ENCODE measurements around the gene RAB11FIP2.

RAB11FIP2 gene

GRCh38 chr10:118054383-118054782, 7.6 kb upstream of the RAB11FIP2 start:
- Histone ChIP-seq H3K27ac (ENCODE audit: low read depth in 2 of 2, low read length in 2 of 2) (no peak overlapping the region), H3K4me1 (ENCODE audit: control insufficient read depth in 2 of 2, insufficient read depth in 2 of 2, low read length in 2 of 2) (no peaks in the 10 kb centered on the region), H3K4me3 (ENCODE audit: low read length in 2 of 2) (no peak overlapping the region), H3K27me3 (ENCODE audit: control insufficient read depth in 2 of 2, insufficient read depth in 2 of 2, low read length in 2 of 2) (no peaks in the 10 kb centered on the region), H3K36me3 (ENCODE audit: control insufficient read depth in 2 of 2, insufficient read depth in 2 of 2, low read length in 2 of 2) (no peaks in the 10 kb centered on the region), H3K9ac (ENCODE audit: low read depth in 1 of 2, low read length in 2 of 2) (no peak overlapping the region), H3K9me3 (ENCODE audit: control insufficient read depth in 2 of 2, low read length in 2 of 2) (no peaks in the 10 kb centered on the region)

GRCh38 chr10:118052816-118053215, 6.1 kb upstream of the RAB11FIP2 start:
- H3K9me3 ChIP-seq (ENCODE audit: control insufficient read depth in 2 of 2, low read length in 2 of 2) = no peaks in the 10 kb centered on the region
- no peak overlapping the region for H3K9ac ChIP-seq (ENCODE audit: low read depth in 1 of 2, low read length in 2 of 2)
- no peak overlapping the region for H3K27ac ChIP-seq (ENCODE audit: low read depth in 2 of 2, low read length in 2 of 2)
- H3K4me3 ChIP-seq (ENCODE audit: low read length in 2 of 2) = no peak overlapping the region
- H3K36me3 ChIP-seq (ENCODE audit: control insufficient read depth in 2 of 2, insufficient read depth in 2 of 2, low read length in 2 of 2) = no peaks in the 10 kb centered on the region
- no peaks in the 10 kb centered on the region for H3K27me3 ChIP-seq (ENCODE audit: control insufficient read depth in 2 of 2, insufficient read depth in 2 of 2, low read length in 2 of 2)
- no peaks in the 10 kb centered on the region for H3K4me1 ChIP-seq (ENCODE audit: control insufficient read depth in 2 of 2, insufficient read depth in 2 of 2, low read length in 2 of 2)

DNA sequence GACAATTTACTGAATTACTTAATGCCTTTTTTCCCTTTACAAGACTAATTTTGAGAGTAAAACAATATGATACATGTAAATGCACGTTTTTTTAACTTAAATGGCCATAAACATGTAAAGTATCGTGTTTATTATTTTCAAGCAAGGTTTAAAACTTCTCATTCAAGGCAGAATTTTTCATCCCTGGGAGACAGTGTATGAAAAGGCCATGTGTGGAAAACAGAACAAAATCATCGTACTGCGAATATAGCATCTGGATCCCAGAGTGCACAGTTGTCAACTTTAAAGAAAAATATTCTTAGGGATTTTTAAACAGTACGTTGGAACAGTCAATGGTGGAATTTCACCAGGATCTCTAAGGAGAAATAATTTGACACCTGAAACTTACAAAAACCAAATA, 1.1 kb upstream of the RAB11FIP2 start:
- Histone ChIP-seq H3K27me3 (ENCODE audit: control insufficient read depth in 2 of 2, insufficient read depth in 2 of 2, low read length in 2 of 2) (no peaks in the 10 kb centered on the region), H3K36me3 (ENCODE audit: control insufficient read depth in 2 of 2, insufficient read depth in 2 of 2, low read length in 2 of 2) (no peaks in the 10 kb centered on the region), H3K4me3 (ENCODE audit: low read length in 2 of 2) (no peak overlapping the region), H3K9me3 (ENCODE audit: control insufficient read depth in 2 of 2, low read length in 2 of 2) (no peaks in the 10 kb centered on the region), H3K9ac (ENCODE audit: low read depth in 1 of 2, low read length in 2 of 2) (no peak overlapping the region), H3K4me1 (ENCODE audit: control insufficient read depth in 2 of 2, insufficient read depth in 2 of 2, low read length in 2 of 2) (peaks cover 4 to 11% of the 10 kb centered on the region in 2 donors), H3K27ac (ENCODE audit: low read depth in 2 of 2, low read length in 2 of 2) (no peak overlapping the region)

DNA sequence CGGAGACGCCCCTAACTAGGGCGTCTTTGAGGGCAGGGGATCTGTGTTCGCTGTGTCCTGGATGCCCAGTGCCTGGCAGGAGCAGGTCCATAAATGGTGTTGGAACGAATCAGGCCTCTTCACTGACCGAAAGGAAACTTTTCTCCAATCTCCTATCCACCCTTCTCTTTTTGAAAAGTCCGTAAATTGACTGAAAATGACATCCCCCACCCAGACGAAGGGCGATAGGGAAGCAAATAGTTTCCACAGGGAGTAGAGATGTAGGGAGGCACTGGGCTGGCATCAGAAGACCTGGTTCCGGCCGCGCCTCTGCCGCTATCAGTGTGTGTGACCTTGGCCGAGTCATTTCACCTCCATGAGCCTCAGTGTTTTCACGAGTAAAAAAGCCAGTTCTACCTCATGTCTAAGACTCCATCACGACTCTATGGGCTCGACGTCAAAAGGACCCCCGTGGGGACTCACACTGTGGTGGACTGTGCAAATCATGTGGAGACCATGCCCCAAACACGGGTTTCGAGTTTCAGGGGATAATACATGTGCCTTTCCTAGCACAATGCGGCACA, 497 bp upstream of the RAB11FIP2 start:
- H3K9ac ChIP-seq (ENCODE audit: low read depth in 1 of 2, low read length in 2 of 2) = peak overlapping the region; percentile 54 to 87

GRCh38 chr10:118045837-118046394, 825 bp downstream of the RAB11FIP2 start:
- Histone ChIP-seq H3K9me3 (ENCODE audit: control insufficient read depth in 2 of 2, low read length in 2 of 2) (no peaks in the 10 kb centered on the region), H3K27ac (ENCODE audit: low read depth in 2 of 2, low read length in 2 of 2) (peak overlapping the region; percentile 78 to 82), H3K27me3 (ENCODE audit: control insufficient read depth in 2 of 2, insufficient read depth in 2 of 2, low read length in 2 of 2) (no peaks in the 10 kb centered on the region), H3K9ac (ENCODE audit: low read depth in 1 of 2, low read length in 2 of 2) (peak overlapping the region; percentile 10 to 87), H3K4me1 (ENCODE audit: control insufficient read depth in 2 of 2, insufficient read depth in 2 of 2, low read length in 2 of 2) (peaks cover 4 to 11% of the 10 kb centered on the region in 2 donors), H3K36me3 (ENCODE audit: control insufficient read depth in 2 of 2, insufficient read depth in 2 of 2, low read length in 2 of 2) (no peaks in the 10 kb centered on the region), H3K4me3 (ENCODE audit: low read length in 2 of 2) (peak overlapping the region; percentile 85 to 92)

More for the DNA sequence above, 497 bp upstream of the RAB11FIP2 start:
- no peaks in the 10 kb centered on the region for H3K9me3 ChIP-seq (ENCODE audit: control insufficient read depth in 2 of 2, low read length in 2 of 2)
- peak overlapping the region; percentile 85 to 92 for H3K4me3 ChIP-seq (ENCODE audit: low read length in 2 of 2)
- H3K36me3 ChIP-seq (ENCODE audit: control insufficient read depth in 2 of 2, insufficient read depth in 2 of 2, low read length in 2 of 2) = no peaks in the 10 kb centered on the region
- H3K27me3 ChIP-seq (ENCODE audit: control insufficient read depth in 2 of 2, insufficient read depth in 2 of 2, low read length in 2 of 2) = no peaks in the 10 kb centered on the region
- peaks cover 4 to 11% of the 10 kb centered on the region in 2 donors for H3K4me1 ChIP-seq (ENCODE audit: control insufficient read depth in 2 of 2, insufficient read depth in 2 of 2, low read length in 2 of 2)
- H3K27ac ChIP-seq (ENCODE audit: low read depth in 2 of 2, low read length in 2 of 2) = peak overlapping the region; percentile 78 to 82

DNA sequence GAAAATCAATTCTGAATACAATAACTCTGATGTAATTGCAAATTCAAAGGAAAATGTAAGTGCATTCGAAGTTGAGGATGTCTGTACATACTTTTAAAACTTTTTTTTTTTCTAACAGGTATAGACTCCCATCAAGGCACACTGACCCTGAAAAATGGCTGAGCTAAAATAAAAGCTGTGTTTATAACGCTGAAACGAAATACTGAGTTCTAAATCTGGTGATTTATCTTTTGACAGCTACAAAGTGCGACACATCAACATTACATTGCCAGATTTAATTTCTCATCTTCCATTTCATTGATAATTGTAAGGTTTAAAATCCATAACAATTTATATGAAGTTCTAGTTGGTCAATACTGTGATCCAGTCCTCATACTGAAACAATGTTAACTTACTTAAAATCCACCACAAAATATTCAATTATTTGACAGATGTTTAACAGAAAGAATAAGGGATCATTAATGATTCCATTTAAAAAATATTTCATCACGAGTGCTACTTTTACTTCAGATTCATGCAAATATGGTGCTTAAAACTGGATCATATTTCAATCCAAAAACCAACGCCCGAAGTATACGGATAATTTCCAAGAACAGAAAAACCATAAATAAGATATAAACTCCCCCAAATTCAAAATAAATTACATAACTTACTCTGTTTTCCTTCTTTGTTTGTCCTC, 1.4 kb downstream of the RAB11FIP2 start:
- Histone ChIP-seq H3K36me3 (ENCODE audit: control insufficient read depth in 2 of 2, insufficient read depth in 2 of 2, low read length in 2 of 2) (no peaks in the 10 kb centered on the region), H3K27me3 (ENCODE audit: control insufficient read depth in 2 of 2, insufficient read depth in 2 of 2, low read length in 2 of 2) (no peaks in the 10 kb centered on the region), H3K9me3 (ENCODE audit: control insufficient read depth in 2 of 2, low read length in 2 of 2) (no peaks in the 10 kb centered on the region), H3K27ac (ENCODE audit: low read depth in 2 of 2, low read length in 2 of 2) (no peak overlapping the region), H3K9ac (ENCODE audit: low read depth in 1 of 2, low read length in 2 of 2) (peak overlapping the region; percentile 10 to 87), H3K4me3 (ENCODE audit: low read length in 2 of 2) (peak overlapping the region in 1 of 2 donors; percentile 85), H3K4me1 (ENCODE audit: control insufficient read depth in 2 of 2, insufficient read depth in 2 of 2, low read length in 2 of 2) (peaks cover 4 to 11% of the 10 kb centered on the region in 2 donors)

GRCh38 chr10:118042827-118043242, 3.9 kb downstream of the RAB11FIP2 start:
- Histone ChIP-seq H3K27ac (ENCODE audit: low read depth in 2 of 2, low read length in 2 of 2) (no peak overlapping the region), H3K9ac (ENCODE audit: low read depth in 1 of 2, low read length in 2 of 2) (no peak overlapping the region), H3K9me3 (ENCODE audit: control insufficient read depth in 2 of 2, low read length in 2 of 2) (no peaks in the 10 kb centered on the region), H3K36me3 (ENCODE audit: control insufficient read depth in 2 of 2, insufficient read depth in 2 of 2, low read length in 2 of 2) (no peaks in the 10 kb centered on the region), H3K4me3 (ENCODE audit: low read length in 2 of 2) (no peak overlapping the region), H3K4me1 (ENCODE audit: control insufficient read depth in 2 of 2, insufficient read depth in 2 of 2, low read length in 2 of 2) (peaks cover 4 to 11% of the 10 kb centered on the region in 2 donors), H3K27me3 (ENCODE audit: control insufficient read depth in 2 of 2, insufficient read depth in 2 of 2, low read length in 2 of 2) (no peaks in the 10 kb centered on the region)

DNA sequence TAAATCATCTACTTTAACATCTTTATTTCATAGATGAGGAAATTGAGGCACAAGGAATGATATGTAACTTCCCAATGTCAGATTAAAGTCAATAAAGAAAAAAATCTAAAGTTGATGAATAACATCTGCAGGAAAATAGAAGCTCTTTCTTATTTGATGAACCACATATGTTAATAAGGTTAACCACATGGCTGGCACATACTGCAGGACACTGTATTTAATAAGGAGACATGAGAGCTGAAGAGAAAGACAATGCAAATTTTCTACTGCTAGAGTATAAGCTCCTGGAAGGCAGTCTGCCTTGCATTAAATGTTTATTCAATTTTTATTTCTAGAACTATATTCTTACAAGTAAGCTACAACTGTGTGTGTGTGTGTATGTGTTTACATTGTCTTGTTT, 4.4 kb downstream of the RAB11FIP2 start:
- Histone ChIP-seq H3K9me3 (ENCODE audit: control insufficient read depth in 2 of 2, low read length in 2 of 2) (no peaks in the 10 kb centered on the region), H3K27ac (ENCODE audit: low read depth in 2 of 2, low read length in 2 of 2) (no peak overlapping the region), H3K9ac (ENCODE audit: low read depth in 1 of 2, low read length in 2 of 2) (no peak overlapping the region), H3K27me3 (ENCODE audit: control insufficient read depth in 2 of 2, insufficient read depth in 2 of 2, low read length in 2 of 2) (no peaks in the 10 kb centered on the region), H3K36me3 (ENCODE audit: control insufficient read depth in 2 of 2, insufficient read depth in 2 of 2, low read length in 2 of 2) (no peaks in the 10 kb centered on the region), H3K4me1 (ENCODE audit: control insufficient read depth in 2 of 2, insufficient read depth in 2 of 2, low read length in 2 of 2) (peaks cover 4 to 8% of the 10 kb centered on the region in 2 donors), H3K4me3 (ENCODE audit: low read length in 2 of 2) (no peak overlapping the region)

- Histone ChIP-seq H3K27me3 (ENCODE audit: control insufficient read depth in 2 of 2, insufficient read depth in 2 of 2, low read length in 2 of 2) (no peaks in the 10 kb centered on the region), H3K4me1 (ENCODE audit: control insufficient read depth in 2 of 2, insufficient read depth in 2 of 2, low read length in 2 of 2) (peaks cover 4 to 5% of the 10 kb centered on the region in 2 donors), H3K27ac (ENCODE audit: low read depth in 2 of 2, low read length in 2 of 2) (no peak overlapping the region), H3K4me3 (ENCODE audit: low read length in 2 of 2) (no peak overlapping the region), H3K36me3 (ENCODE audit: control insufficient read depth in 2 of 2, insufficient read depth in 2 of 2, low read length in 2 of 2) (no peaks in the 10 kb centered on the region), H3K9ac (ENCODE audit: low read depth in 1 of 2, low read length in 2 of 2) (no peak overlapping the region), H3K9me3 (ENCODE audit: control insufficient read depth in 2 of 2, low read length in 2 of 2) (no peaks in the 10 kb centered on the region)
Observed at GRCh38 chr10:118041316-118041715, 5.4 kb downstream of the RAB11FIP2 start.

- H3K4me3 ChIP-seq (ENCODE audit: low read length in 2 of 2) = no peak overlapping the region
- no peaks in the 10 kb centered on the region for H3K27me3 ChIP-seq (ENCODE audit: control insufficient read depth in 2 of 2, insufficient read depth in 2 of 2, low read length in 2 of 2)
- no peaks in the 10 kb centered on the region for H3K9me3 ChIP-seq (ENCODE audit: control insufficient read depth in 2 of 2, low read length in 2 of 2)
- peaks cover 3 to 10% of the 10 kb centered on the region in 2 donors for H3K36me3 ChIP-seq (ENCODE audit: control insufficient read depth in 2 of 2, insufficient read depth in 2 of 2, low read length in 2 of 2)
- no peaks in the 10 kb centered on the region for H3K4me1 ChIP-seq (ENCODE audit: control insufficient read depth in 2 of 2, insufficient read depth in 2 of 2, low read length in 2 of 2)
- no peak overlapping the region for H3K27ac ChIP-seq (ENCODE audit: low read depth in 2 of 2, low read length in 2 of 2)
- H3K9ac ChIP-seq (ENCODE audit: low read depth in 1 of 2, low read length in 2 of 2) = no peak overlapping the region
Observed at GRCh38 chr10:118036281-118036875, 10.4 kb downstream of the RAB11FIP2 start.
